Adipocyte (in vitro differentiated cells): ENCODE data around the gene HES5.

Source experiments
- DNase-seq: peaks from one replicate; pipeline ENCODE4 v3.0.0-alpha.2; 2015; ENCODE audit warnings: low read depth
- H3K27me3 ChIP-seq: replicated peaks from 2 replicates; pipeline ENCODE4 v1.7.0; 2013; ENCODE audit warnings: mild to moderate bottlenecking, low read length, moderate library complexity; ENCODE audit not compliant: control insufficient read depth, insufficient read depth
- H3K36me3 ChIP-seq: 2 replicates; pipeline ENCODE4 v1.7.0; 2013; ENCODE audit warnings: low read length, mild to moderate bottlenecking, moderate library complexity; ENCODE audit not compliant: control insufficient read depth, insufficient read depth, severe bottlenecking
- H3K4me1 ChIP-seq: 2 replicates; pipeline ENCODE4 v1.7.0; 2013; ENCODE audit warnings: mild to moderate bottlenecking, low read length, moderate library complexity; ENCODE audit not compliant: control insufficient read depth, insufficient read depth
- H3K4me3 ChIP-seq: 2 replicates; pipeline ENCODE4 v1.7.0; 2013; ENCODE audit warnings: mild to moderate bottlenecking, low read length, moderate library complexity
- H3K9ac ChIP-seq: 2 replicates; pipeline ENCODE4 v1.7.0; 2013; ENCODE audit warnings: mild to moderate bottlenecking, low read length, moderate library complexity
- H3K9me3 ChIP-seq: 2 replicates; pipeline ENCODE4 v1.7.0; 2013; ENCODE audit warnings: mild to moderate bottlenecking, low read length, moderate library complexity; ENCODE audit not compliant: control insufficient read depth

Gene HES5

GRCh38 chr1:2534687-2535441, 4.8 kb upstream of the HES5 start:
- Histone ChIP-seq H3K4me3 (no peak overlapping the region), H3K36me3 (no peaks in the 10 kb centered on the region), H3K4me1 (no peaks in the 10 kb centered on the region), H3K27me3 (peaks cover 61% of the 10 kb centered on the region), H3K9me3 (no peaks in the 10 kb centered on the region), H3K9ac (no peak overlapping the region)
- DNase-seq, result peak; percentile 36

GRCh38 chr1:2534315-2534686, 4.2 kb upstream of the HES5 start:
- Histone ChIP-seq H3K9ac (no peak overlapping the region), H3K36me3 (no peaks in the 10 kb centered on the region), H3K4me3 (no peak overlapping the region), H3K4me1 (no peaks in the 10 kb centered on the region), H3K27me3 (peaks cover 61% of the 10 kb centered on the region), H3K9me3 (no peaks in the 10 kb centered on the region)
- DNase-seq, result no peak

DNA sequence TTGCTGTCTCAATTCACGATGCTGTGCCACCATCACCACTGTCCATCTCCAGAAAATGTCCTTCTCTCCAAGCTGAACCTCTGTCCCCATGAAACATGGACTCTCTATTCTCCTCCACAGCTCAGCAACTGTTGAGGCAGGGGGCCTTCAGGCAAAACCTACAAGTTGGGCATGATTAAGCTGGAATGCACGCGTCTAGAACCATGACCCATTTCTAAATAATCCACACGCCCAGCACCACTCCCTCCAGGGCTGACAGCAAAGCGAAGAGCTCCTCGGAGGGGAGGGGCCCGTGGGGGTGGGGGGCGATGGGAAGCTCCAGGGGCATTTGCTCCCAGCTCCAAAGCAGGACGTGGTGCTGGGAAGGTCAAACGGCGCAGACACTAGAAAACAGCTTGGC, 3.3 kb upstream of the HES5 start:
- Histone ChIP-seq H3K36me3 (no peaks in the 10 kb centered on the region), H3K27me3 (peaks cover 54% of the 10 kb centered on the region), H3K4me1 (peaks cover 4% of the 10 kb centered on the region), H3K9ac (no peak overlapping the region), H3K4me3 (no peak overlapping the region), H3K9me3 (no peaks in the 10 kb centered on the region)
- DNase-seq, result peak; percentile 54

DNA sequence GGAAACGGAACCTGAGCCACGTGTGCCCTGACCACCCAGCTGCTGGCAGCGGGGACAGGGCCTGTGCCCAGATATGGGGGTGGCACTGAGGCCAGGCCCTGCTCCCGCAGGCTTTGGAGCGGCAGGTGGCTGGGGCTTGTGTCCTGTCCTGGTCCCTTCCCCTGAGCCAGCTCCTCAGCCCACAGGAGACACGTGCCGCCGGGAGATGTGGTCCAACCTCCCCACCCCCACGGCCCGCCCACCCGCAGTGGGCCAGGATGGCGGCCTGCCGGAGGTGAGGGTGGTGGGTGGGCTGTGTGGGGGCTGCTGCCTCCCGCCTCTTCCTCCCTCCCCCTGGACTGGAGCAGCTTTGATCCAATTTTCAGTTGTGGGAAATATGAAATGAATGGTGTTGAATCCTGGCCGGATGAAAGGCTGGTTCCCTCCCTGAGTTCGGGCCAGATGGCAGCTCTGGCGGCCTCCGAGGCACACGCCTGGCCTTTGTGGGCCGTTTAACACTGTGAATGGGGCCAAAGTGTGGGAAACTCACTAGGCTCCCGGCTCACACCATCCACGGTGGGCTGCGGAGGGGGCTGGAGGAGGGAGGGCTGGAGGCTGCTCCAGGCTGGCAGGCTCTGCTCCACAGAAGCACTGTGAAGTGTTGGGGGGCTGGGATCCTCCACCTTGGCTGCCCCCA, 2.6 kb upstream of the HES5 start:
- Histone ChIP-seq H3K36me3 (no peaks in the 10 kb centered on the region), H3K9ac (no peak overlapping the region), H3K4me3 (no peak overlapping the region), H3K9me3 (no peaks in the 10 kb centered on the region), H3K27me3 (peaks cover 53% of the 10 kb centered on the region), H3K4me1 (peaks cover 5% of the 10 kb centered on the region)
- DNase-seq, result no peak

DNA sequence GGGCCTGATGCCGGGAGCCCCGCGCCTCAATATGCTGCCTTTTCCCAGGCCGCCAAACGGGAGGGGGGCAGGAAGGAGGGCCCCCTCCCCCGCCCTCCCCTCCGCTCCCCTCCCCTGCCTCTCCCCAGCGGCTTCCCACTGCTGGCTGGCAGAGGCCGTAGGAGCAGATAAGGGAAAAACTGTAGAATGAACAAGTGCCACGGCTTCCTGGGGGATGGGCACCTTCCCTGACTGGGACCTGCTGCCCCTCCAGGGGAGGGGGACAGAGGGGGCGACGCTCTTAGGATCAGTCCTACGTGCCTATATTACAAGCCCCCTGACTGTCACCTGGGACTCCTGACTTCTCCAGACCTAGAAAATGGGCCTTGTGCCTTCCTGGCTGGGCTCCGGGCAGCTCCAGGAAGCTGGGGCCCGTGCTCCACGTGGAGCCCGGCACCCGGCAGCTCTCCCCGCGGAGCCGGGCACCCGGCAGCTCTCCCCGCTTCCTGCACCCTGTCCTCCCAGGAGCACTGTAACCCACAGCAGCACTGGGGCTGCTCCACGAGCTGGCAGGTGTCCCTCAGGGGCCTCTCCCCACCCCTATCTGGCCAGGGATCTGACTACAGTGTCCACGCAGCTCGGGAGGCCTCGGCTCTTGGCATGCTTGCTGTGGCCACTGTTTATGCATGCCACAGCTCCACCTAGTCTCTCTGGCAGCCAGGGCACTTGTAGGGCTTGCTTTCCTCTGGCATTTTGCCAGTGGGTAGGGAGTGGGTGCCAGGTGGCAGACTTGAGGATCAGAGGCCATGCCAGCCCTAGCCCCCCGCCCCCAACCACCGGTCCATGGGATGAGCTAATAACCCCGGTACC, 674 bp upstream of the HES5 start:
- no peaks in the 10 kb centered on the region for H3K36me3 ChIP-seq
- DNase-seq, result no peak
- peaks cover 41% of the 10 kb centered on the region for H3K27me3 ChIP-seq
- no peak overlapping the region for H3K4me3 ChIP-seq
- H3K9me3 ChIP-seq, result no peaks in the 10 kb centered on the region
- peaks cover 15% of the 10 kb centered on the region for H3K4me1 ChIP-seq
- H3K9ac ChIP-seq, result no peak overlapping the region

DNA sequence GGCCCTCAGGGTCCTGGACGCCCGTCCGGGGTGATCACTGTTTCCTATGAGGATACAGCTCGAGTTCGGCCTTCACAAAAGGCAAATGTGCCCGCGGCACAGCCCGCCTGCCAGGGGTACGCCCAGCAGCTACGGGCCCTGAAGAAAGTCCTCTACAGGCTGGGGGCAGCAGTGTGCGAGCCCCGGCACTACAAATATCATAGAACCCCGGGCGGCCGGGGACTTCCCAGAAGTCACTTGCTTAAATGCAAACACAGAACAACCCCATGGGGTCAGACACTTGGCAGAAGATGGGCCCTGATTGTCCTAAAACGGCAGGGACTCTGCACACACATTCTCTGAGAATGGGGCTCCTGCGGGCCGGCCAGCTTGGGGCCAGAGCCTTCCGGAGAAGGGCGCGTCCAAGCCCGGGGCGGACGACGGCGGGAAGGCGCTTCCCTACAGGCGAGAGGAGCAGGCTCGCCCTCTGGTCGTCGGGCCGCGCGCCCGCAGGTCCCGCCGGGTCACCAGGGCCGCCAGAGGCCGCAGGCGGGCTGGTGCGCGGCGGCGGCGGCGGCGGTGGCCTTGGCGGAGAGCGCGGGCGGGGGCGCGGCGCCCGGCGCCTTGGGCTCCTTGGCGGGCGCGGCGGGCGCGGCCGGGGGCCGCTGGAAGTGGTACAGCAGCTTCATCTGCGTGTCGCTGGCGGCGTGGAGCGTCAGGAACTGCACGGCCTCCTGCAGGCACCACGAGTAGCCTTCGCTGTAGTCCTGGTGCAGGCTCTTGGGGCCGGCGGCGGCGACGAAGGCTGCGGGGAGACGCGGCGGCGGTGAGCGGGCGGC, 888 bp downstream of the HES5 start:
- Histone ChIP-seq H3K9ac (no peak overlapping the region), H3K4me1 (peaks cover 27% of the 10 kb centered on the region), H3K27me3 (peaks cover 30% of the 10 kb centered on the region), H3K9me3 (no peaks in the 10 kb centered on the region), H3K4me3 (no peak overlapping the region), H3K36me3 (no peaks in the 10 kb centered on the region)
- DNase-seq, result peak; percentile 37

GRCh38 chr1:2528611-2528965, 1.5 kb downstream of the HES5 start:
- Histone ChIP-seq H3K4me3 (no peak overlapping the region), H3K4me1 (peaks cover 27% of the 10 kb centered on the region), H3K9ac (no peak overlapping the region), H3K9me3 (no peaks in the 10 kb centered on the region), H3K36me3 (no peaks in the 10 kb centered on the region), H3K27me3 (peaks cover 25% of the 10 kb centered on the region)
- DNase-seq, result no peak

DNA sequence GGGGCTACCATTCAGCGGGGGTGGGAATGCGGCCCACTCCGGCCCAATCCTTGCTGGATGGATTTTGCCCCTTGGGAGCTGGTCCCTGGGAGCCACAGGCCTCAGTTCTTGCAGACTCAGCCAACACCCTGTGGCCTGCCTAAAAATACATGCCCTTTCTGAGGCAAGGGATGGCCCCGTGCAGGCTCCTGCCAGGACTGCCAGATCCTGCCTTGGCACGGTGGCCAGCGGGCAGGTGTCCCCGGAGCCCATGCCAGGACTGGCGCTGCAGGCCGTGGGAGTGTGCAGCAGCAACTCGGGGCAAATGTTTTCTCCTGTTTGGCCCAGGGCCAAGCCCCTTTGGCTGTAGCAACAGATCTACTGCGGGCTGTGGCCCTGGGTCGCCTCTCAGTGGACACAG, 2.0 kb downstream of the HES5 start:
- no peak for DNase-seq
- peaks cover 22% of the 10 kb centered on the region for H3K27me3 ChIP-seq
- H3K4me1 ChIP-seq, result peaks cover 27% of the 10 kb centered on the region
- H3K4me3 ChIP-seq, result no peak overlapping the region
- H3K9me3 ChIP-seq, result no peaks in the 10 kb centered on the region
- no peaks in the 10 kb centered on the region for H3K36me3 ChIP-seq
- no peak overlapping the region for H3K9ac ChIP-seq

DNA sequence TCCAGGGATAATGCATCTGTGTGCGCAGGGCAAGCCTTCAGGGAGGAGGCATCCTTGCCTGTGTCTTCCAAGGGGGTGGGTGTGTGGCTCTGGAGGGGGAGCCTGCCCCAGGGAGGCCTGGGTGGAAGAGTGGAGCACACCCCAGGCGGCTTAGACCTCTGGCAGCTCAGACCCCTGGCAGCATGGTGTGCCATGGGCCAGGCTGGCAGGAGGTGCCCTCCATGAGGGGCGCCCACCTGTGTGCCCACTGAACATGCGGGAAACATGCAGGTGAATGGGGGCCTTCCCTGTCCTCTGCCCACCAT, 2.6 kb downstream of the HES5 start:
- no peaks in the 10 kb centered on the region for H3K9me3 ChIP-seq
- H3K36me3 ChIP-seq, result no peaks in the 10 kb centered on the region
- H3K9ac ChIP-seq, result no peak overlapping the region
- no peak overlapping the region for H3K4me3 ChIP-seq
- no peak for DNase-seq
- H3K27me3 ChIP-seq, result peaks cover 22% of the 10 kb centered on the region
- H3K4me1 ChIP-seq, result peaks cover 27% of the 10 kb centered on the region

DNA sequence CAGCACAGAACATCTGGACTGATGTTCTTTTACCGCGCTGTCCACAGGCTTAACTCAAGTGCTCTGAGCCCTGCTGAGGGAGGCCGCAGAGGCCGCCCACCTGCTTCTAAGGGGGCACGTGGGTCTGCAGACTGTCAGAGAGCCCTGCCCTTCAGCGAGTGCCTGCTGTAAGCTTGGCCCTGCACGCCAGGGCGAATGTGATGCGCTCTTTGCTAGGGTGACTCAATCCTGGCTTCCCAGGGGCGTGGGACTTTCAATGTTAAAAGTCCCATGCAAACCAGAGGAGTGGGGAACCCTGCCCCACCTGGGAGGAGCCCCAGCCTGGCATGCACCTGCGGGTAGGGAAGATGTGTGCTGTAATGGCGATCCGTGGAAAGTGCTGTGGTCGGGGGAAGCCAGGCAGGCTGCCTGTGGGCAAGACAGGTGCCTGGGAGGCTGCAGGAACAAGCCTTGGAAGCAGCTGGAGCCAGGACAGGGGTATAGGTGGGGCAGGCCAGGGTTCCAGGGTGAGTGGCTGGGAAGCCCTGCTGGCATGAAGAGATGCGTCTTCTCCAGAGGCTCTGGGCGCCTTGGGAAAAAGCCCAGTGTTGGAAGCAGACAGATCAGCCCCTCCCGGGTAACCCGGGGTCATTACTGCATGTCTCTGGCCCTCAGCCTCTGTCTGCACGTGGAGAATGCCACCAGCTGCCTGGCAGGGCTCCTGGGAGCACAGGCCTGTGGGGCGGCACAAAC, 3.1 kb downstream of the HES5 start:
- Histone ChIP-seq H3K9ac (no peak overlapping the region), H3K27me3 (peaks cover 20% of the 10 kb centered on the region), H3K36me3 (no peaks in the 10 kb centered on the region), H3K9me3 (no peaks in the 10 kb centered on the region), H3K4me3 (peak overlapping the region; percentile 69), H3K4me1 (peaks cover 27% of the 10 kb centered on the region)
- DNase-seq, result peak; percentile 48
